HCT116 (cell line): ENCODE measurements around the gene CTXN1. TPM values are rescaled to one million over a fixed set of nuclear protein-coding genes. Genes with fewer than 3 reads are reported as not detected.

Experiments used
- ATAC-seq: fragments of 200-7000 bp; cut with Tn5 transposase; 2 replicates; pipeline ENCODE4 v1.9.1; 2020; ENCODE audit warnings: mild to moderate bottlenecking, moderate library complexity
- BruUV-seq: library from RNA; stranded (reverse); fragments of 400-500 nt; replicated peaks from 2 replicates; lab custom pipeline; 2021; lab: Mats Ljungman, UMichigan
- CTCF ChIA-PET: fragments of 300-600 bp; sonication (Branson Sonifier 250); formaldehyde crosslinking; loops from one replicate; lab custom pipeline; 2021; ENCODE audit warnings: antibody characterized with exemption; lab: Charles Lee
- POLR2A ChIA-PET: fragments of 300-600, 350-600 bp; sonication (Branson Sonifier 250); formaldehyde crosslinking; loops from one replicate; lab custom pipeline; 2021; ENCODE audit warnings: antibody characterized with exemption; lab: Charles Lee
- RAD21 ChIA-PET, 2 experiments: fragments of 300-600 bp; sonication (Branson Sonifier 250); formaldehyde crosslinking; loops; one replicate each; lab custom pipeline; 2023; ENCODE audit warnings: low total read pairs in 2 of 2; ENCODE audit not compliant: uncharacterized antibody in 2 of 2, unreplicated experiment in 2 of 2, low non-redundant PET in 1 of 2; lab: Charles Lee
- DNase-seq: peaks from one replicate; pipeline ENCODE4 v3.0.0-alpha.2; 2010; ENCODE audit warnings: low read depth, low spot score
- H2AFZ ChIP-seq: fragments of 200-600 bp; shearing (Covaris generic), sonication (generic); 2 replicates; pipeline ENCODE4 v1.6.1; 2017; ENCODE audit warnings: low read depth, mixed run types, mixed read lengths, antibody characterized with exemption, low read length; ENCODE audit not compliant: poor library complexity, severe bottlenecking
- H3K27ac ChIP-seq: 2 replicates; pipeline ENCODE4 v1.5.1; 2012; ENCODE audit warnings: low read depth, low read length
- H3K27me3 ChIP-seq: fragments of 200-600 bp; sonication (generic); 2 replicates; pipeline ENCODE4 v1.6.1; 2016; ENCODE audit warnings: mixed run types, low read length, mixed read lengths; ENCODE audit not compliant: insufficient read depth
- H3K36me3 ChIP-seq, 2 experiments: fragments of 200-500 bp in 1 of 2; fragments of 200-600 bp in 1 of 2; sonication (Bioruptor generic) in 1 of 2; sonication (generic) in 1 of 2; 2 replicates each; pipeline versions ENCODE4 v1.5.1 to v1.6.1; 2014 to 2016; ENCODE audit warnings: low read length in 2 of 2, inconsistent platforms in 1 of 2, mixed read lengths in 1 of 2, mixed run types in 1 of 2; ENCODE audit not compliant: insufficient read depth in 2 of 2, control insufficient read depth in 1 of 2
- H3K4me1 ChIP-seq, 2 experiments: fragments of 200-600 bp in 1 of 2; sonication (generic) in 1 of 2; 2 replicates each; pipeline versions ENCODE4 v1.5.1 to v1.6.1; 2012 to 2017; ENCODE audit warnings: low read length in 2 of 2, inconsistent platforms in 1 of 2, mild to moderate bottlenecking in 1 of 2, mixed read lengths in 1 of 2, mixed run types in 1 of 2, moderate library complexity in 1 of 2; ENCODE audit not compliant: insufficient read depth in 2 of 2, control insufficient read depth in 1 of 2
- H3K4me2 ChIP-seq: fragments of 200-600 bp; sonication (generic); 2 replicates; pipeline ENCODE4 v1.6.1; 2017; ENCODE audit warnings: mixed run types, low read length, mixed read lengths
- H3K4me3 ChIP-seq, 2 experiments: fragments of 200-600 bp in 1 of 2; sonication (generic) in 1 of 2; replicated peaks in 1 of 2; 2 replicates each; pipeline ENCODE4 v1.5.1; 2011 to 2016; ENCODE audit warnings: low read length in 2 of 2, control low read depth in 1 of 2, low read depth in 1 of 2, mild to moderate bottlenecking in 1 of 2, mixed read lengths in 1 of 2, mixed run types in 1 of 2
- H3K79me2 ChIP-seq: fragments of 200-600 bp; sonication (generic); 2 replicates; pipeline ENCODE4 v1.6.1; 2017; ENCODE audit warnings: mild to moderate bottlenecking, mixed run types, low read length, moderate library complexity, mixed read lengths; ENCODE audit not compliant: insufficient read depth
- H3K9ac ChIP-seq: fragments of 200-600 bp; sonication (generic); 2 replicates; pipeline ENCODE4 v1.6.1; 2016; ENCODE audit warnings: low read length, mixed read lengths
- H3K9me2 ChIP-seq: fragments of 200-600 bp; sonication (generic), shearing (Covaris generic); 2 replicates; pipeline ENCODE4 v1.6.1; 2017; ENCODE audit warnings: mixed run types, mild to moderate bottlenecking, moderate library complexity; ENCODE audit not compliant: insufficient read depth
- H3K9me3 ChIP-seq, 2 experiments: fragments of 200-500 bp in 1 of 2; fragments of 200-600 bp in 1 of 2; sonication (Bioruptor generic) in 1 of 2; sonication (generic) in 1 of 2; 2 replicates each; pipeline ENCODE4 v1.6.1; 2014 to 2017; ENCODE audit warnings: low read length in 2 of 2, mixed read lengths in 2 of 2, inconsistent platforms in 1 of 2, low read depth in 1 of 2, mild to moderate bottlenecking in 1 of 2, mixed run types in 1 of 2, moderate library complexity in 1 of 2; ENCODE audit not compliant: control insufficient read depth in 1 of 2, insufficient read depth in 1 of 2
- H4K20me1 ChIP-seq: fragments of 200-600 bp; sonication (generic), shearing (Covaris generic); 2 replicates; pipeline ENCODE4 v1.6.1; 2017; ENCODE audit warnings: mixed run types, mild to moderate bottlenecking, moderate library complexity; ENCODE audit not compliant: insufficient read depth
- CBX3 ChIP-seq: IDR thresholded peaks from 2 replicates; pipeline ENCODE4 v1.6.1; 2012; ENCODE audit warnings: low read depth
- EGR1 ChIP-seq: IDR thresholded peaks from 2 replicates; pipeline ENCODE4 v1.6.1; 2012; ENCODE audit warnings: low read depth
- ELF1 ChIP-seq: IDR thresholded peaks from 2 replicates; pipeline ENCODE4 v1.6.1; 2012; ENCODE audit warnings: low read depth, borderline replicate concordance
- EZH2 ChIP-seq: fragments of 200-600 bp; sonication (generic); IDR thresholded peaks from 2 replicates; pipeline ENCODE4 v1.6.1; 2017; ENCODE audit warnings: antibody characterized with exemption, mixed run types
- FOSL1 ChIP-seq: IDR thresholded peaks from 2 replicates; pipeline ENCODE4 v1.6.1; 2012; ENCODE audit warnings: low read depth
- JUND ChIP-seq: IDR thresholded peaks from 2 replicates; pipeline ENCODE4 v1.6.1; 2012
- POLR2A ChIP-seq: IDR thresholded peaks from 2 replicates; pipeline ENCODE4 v1.7.0; 2011; ENCODE audit warnings: borderline replicate concordance; ENCODE audit not compliant: insufficient read depth, insufficient read length; ENCODE audit errors: extremely low read depth
- POLR2AphosphoS5 ChIP-seq: IDR thresholded peaks from 2 replicates; pipeline ENCODE4 v1.6.1; 2011; ENCODE audit warnings: mild to moderate bottlenecking, low read depth, low read length, moderate library complexity
- SIN3A ChIP-seq: IDR thresholded peaks from 2 replicates; pipeline ENCODE4 v1.6.1; 2012; ENCODE audit warnings: low read depth
- SP1 ChIP-seq: IDR thresholded peaks from 2 replicates; pipeline ENCODE4 v1.6.1; 2012; ENCODE audit warnings: low read depth
- SRF ChIP-seq: IDR thresholded peaks from 2 replicates; pipeline ENCODE4 v1.6.1; 2012; ENCODE audit warnings: low read depth
- TCF7L2 ChIP-seq: IDR thresholded peaks from 2 replicates; pipeline ENCODE4 v1.7.0; 2011; ENCODE audit warnings: borderline replicate concordance, inconsistent platforms; ENCODE audit not compliant: insufficient read depth, insufficient read length; ENCODE audit errors: extremely low read depth
- YY1 ChIP-seq: IDR thresholded peaks from 2 replicates; pipeline ENCODE4 v1.6.1; 2011; ENCODE audit warnings: low read length, low read depth, moderate library complexity, mild to moderate bottlenecking; ENCODE audit not compliant: insufficient replicate concordance; ENCODE audit errors: extremely low read depth
- ZFX ChIP-seq: fragments of 450-650 bp; IDR thresholded peaks from 2 replicates; pipeline ENCODE4 v1.6.1; 2017
- ZNF274 ChIP-seq: fragments of 200-500 bp; sonication (Bioruptor generic); IDR thresholded peaks from 2 replicates; pipeline ENCODE4 v1.6.1; 2014; ENCODE audit warnings: mild to moderate bottlenecking, low read depth, low read length, inconsistent platforms
- intact Hi-C: fragments of 100-400 bp; cut with micrococcal nuclease; formaldehyde crosslinking; loops from 2 replicates; pipeline ENCODE4 v1.10.0; 2022
- total RNA-seq: library from RNA; stranded (reverse); gene quantifications from one replicate; pipeline ENCODE4 v1.2.1, GENCODE V29; 2021; ENCODE audit not compliant: unreplicated experiment
- TF ChIP-seq, protein P1 (sequence below): IDR thresholded peaks from 2 replicates; pipeline ENCODE4 v1.6.1; 2012
- TF ChIP-seq, protein P2 (sequence below), 3 experiments: fragments of 200-600 bp in 1 of 3; sonication (generic) in 1 of 3; IDR thresholded peaks in 2 of 3; conservative IDR thresholded peaks in 1 of 3; 2 replicates each; pipeline ENCODE4 v1.5.1; 2012 to 2017; ENCODE audit warnings: low read depth in 2 of 3, low read length in 2 of 3, antibody characterized with exemption in 1 of 3, borderline replicate concordance in 1 of 3, control low read depth in 1 of 3, mild to moderate bottlenecking in 1 of 3, mixed read lengths in 1 of 3, mixed run types in 1 of 3, moderate library complexity in 1 of 3; ENCODE audit not compliant: insufficient read depth in 1 of 3
- TF ChIP-seq, protein P3 (sequence below): IDR thresholded peaks from 2 replicates; pipeline ENCODE4 v1.6.1; 2012; ENCODE audit warnings: low read depth
- TF ChIP-seq, protein P4 (sequence below): IDR thresholded peaks from 2 replicates; pipeline ENCODE4 v1.6.1; 2012

CTXN1 gene
- total RNA-seq, 1 experiment from 2014 or later, result 56.0 TPM

DNA sequence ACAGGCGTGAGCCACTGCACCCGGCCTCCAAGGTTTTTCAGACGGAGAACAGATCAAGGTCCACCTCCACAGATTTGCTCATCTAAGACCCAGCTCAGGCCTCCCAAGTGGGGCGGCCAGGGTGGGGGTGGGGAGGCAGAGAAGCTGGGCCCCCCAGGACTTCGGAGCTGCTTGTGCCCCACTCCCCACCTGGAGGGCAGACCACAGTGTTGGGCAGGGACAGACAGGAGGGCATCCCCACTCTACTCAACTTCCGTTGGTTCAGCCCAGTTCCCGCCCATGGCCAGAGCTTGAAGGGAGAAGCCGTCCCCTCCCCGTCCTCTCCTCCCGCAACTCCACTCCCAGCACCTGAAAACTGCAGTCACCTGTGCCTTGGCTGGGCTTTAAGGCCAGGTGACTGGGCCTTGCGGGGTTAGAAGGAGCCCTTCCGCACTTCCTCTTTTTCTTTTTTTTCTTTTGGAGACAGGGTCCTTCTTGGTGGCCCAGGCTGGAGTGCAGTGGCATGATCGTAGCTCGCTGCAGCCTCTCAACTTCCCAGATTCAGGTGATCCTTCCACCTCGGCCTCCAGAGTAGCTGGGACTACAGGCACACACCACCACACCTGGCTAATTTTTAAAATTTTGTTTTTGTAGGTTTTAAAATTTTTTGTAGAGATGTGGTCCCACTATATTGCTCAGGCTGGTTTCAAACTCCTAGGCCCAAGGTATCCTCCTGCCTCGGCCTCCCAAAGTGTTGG, 38.4 kb downstream of the CTXN1 start:
- BruUV-seq, result no TSS peak

More for the DNA sequence above, 38.4 kb downstream of the CTXN1 start:
- POLR2A ChIA-PET, result interaction anchor here (0.7 to 3.0 kb wide), 6 partner anchors 12 to 35 kb away, joined by 3 to 10 read pairs (median 4); partner anchors contain the start of genes MAP2K7 and SNAPC2
- Histone ChIP-seq H3K36me3 (no peaks in the 10 kb centered on the region), H4K20me1 (no peaks in the 10 kb centered on the region), H3K4me3 (peak overlapping the region; percentile 81 to 94), H3K9ac (peak overlapping the region; percentile 97), H3K9me3 (no peaks in the 10 kb centered on the region), H2AFZ (no peak overlapping the region), H3K9me2 (no peaks in the 10 kb centered on the region), H3K27me3 (no peaks in the 10 kb centered on the region), H3K4me1 (peaks cover 13 to 42% of the 10 kb centered on the region in 2 experiments; a peak in 3 of 4 replicates), H3K79me2 (peaks cover 34% of the 10 kb centered on the region), H3K4me2 (peak overlapping the region; percentile 95), H3K27ac (peak overlapping the region; percentile 76)
- TF ChIP-seq SP1 (no peak), TCF7L2 (no peak), CBX3 (no peak), SRF (no peak), EZH2 (no peak), SIN3A (no peak), YY1 (no peak), ZFX (no peak), ZNF274 (no peak), JUND (no peak), POLR2A (no peak), POLR2AphosphoS5 (no peak), ELF1 (no peak), FOSL1 (no peak), EGR1 (no peak)
- TF ChIP-seq, protein P1, sequence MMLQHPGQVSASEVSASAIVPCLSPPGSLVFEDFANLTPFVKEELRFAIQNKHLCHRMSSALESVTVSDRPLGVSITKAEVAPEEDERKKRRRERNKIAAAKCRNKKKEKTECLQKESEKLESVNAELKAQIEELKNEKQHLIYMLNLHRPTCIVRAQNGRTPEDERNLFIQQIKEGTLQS, result no peak
- TF ChIP-seq, protein P2, sequence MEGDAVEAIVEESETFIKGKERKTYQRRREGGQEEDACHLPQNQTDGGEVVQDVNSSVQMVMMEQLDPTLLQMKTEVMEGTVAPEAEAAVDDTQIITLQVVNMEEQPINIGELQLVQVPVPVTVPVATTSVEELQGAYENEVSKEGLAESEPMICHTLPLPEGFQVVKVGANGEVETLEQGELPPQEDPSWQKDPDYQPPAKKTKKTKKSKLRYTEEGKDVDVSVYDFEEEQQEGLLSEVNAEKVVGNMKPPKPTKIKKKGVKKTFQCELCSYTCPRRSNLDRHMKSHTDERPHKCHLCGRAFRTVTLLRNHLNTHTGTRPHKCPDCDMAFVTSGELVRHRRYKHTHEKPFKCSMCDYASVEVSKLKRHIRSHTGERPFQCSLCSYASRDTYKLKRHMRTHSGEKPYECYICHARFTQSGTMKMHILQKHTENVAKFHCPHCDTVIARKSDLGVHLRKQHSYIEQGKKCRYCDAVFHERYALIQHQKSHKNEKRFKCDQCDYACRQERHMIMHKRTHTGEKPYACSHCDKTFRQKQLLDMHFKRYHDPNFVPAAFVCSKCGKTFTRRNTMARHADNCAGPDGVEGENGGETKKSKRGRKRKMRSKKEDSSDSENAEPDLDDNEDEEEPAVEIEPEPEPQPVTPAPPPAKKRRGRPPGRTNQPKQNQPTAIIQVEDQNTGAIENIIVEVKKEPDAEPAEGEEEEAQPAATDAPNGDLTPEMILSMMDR (IDR thresholded peaks at IDR 0.05 in 2 of 3, conservative IDR thresholded peaks at IDR 0.05 in 1 of 3; ENCODE audit: borderline replicate concordance in 1 of 3, insufficient read depth in 1 of 3, low read depth in 2 of 3, low read length in 2 of 3), result no peak
- TF ChIP-seq, protein P3, sequence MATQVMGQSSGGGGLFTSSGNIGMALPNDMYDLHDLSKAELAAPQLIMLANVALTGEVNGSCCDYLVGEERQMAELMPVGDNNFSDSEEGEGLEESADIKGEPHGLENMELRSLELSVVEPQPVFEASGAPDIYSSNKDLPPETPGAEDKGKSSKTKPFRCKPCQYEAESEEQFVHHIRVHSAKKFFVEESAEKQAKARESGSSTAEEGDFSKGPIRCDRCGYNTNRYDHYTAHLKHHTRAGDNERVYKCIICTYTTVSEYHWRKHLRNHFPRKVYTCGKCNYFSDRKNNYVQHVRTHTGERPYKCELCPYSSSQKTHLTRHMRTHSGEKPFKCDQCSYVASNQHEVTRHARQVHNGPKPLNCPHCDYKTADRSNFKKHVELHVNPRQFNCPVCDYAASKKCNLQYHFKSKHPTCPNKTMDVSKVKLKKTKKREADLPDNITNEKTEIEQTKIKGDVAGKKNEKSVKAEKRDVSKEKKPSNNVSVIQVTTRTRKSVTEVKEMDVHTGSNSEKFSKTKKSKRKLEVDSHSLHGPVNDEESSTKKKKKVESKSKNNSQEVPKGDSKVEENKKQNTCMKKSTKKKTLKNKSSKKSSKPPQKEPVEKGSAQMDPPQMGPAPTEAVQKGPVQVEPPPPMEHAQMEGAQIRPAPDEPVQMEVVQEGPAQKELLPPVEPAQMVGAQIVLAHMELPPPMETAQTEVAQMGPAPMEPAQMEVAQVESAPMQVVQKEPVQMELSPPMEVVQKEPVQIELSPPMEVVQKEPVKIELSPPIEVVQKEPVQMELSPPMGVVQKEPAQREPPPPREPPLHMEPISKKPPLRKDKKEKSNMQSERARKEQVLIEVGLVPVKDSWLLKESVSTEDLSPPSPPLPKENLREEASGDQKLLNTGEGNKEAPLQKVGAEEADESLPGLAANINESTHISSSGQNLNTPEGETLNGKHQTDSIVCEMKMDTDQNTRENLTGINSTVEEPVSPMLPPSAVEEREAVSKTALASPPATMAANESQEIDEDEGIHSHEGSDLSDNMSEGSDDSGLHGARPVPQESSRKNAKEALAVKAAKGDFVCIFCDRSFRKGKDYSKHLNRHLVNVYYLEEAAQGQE, result no peak
- TF ChIP-seq, protein P4, sequence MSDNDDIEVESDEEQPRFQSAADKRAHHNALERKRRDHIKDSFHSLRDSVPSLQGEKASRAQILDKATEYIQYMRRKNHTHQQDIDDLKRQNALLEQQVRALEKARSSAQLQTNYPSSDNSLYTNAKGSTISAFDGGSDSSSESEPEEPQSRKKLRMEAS, result no peak
- RAD21 ChIA-PET, result no interaction called here
- DNase-seq (no peak), ATAC-seq (no peak)
- CTCF ChIA-PET, result interaction anchor here (0.9 to 4.0 kb wide), 3 partner anchors 12 to 18 kb away, joined by 4 to 14 read pairs (median 6); partner anchors contain the start of gene MAP2K7
- intact Hi-C loops, result loop anchor here (2.0 kb wide), 1 partner anchor 15 kb away; the partner anchor contains the start of gene MAP2K7
